Activated CD4-positive, alpha-beta T cell treated with anti-CD3 and anti-CD28 coated beads for 1 hour (primary cell): Measurements from ENCODE around the gene CARM1.
"Not testable (repeated sequence)": the region's sequence is repeated elsewhere in the genome, so short reads cannot be mapped to it uniquely, and the experiment has no call there.

ENCODE experiments used
- DNase-seq: peaks from one replicate; pipeline ENCODE4 v3.0.0-alpha.2; 2020

Gene CARM1

GRCh38 chr19:10876459-10877240 lies 5.3 kb downstream of the CARM1 start:
- no peak for DNase-seq

GRCh38 chr19:10877608-10878007 lies 6.3 kb downstream of the CARM1 start:
- DNase-seq: not testable (repeated sequence)

DNA sequence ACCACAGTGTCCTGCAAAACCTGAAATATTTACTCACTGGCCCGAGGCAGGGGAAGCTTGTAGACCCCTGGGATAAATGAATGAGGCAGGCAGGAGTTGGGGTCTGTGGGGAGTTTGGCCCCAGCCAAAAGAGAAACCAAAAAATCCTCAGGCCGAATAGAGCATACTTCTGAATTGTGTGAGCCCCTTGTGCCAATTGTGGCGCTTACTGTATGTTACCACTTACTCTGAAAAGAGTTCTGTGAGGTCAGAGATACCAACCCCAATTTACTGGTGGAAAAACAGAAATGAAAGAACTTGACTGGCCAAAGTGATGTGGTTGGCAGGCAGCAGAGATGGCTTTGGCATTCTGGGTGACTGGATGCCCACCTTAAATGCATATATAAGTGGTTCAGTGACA lies 6.9 kb downstream of the CARM1 start:
- DNase-seq: no peak

- DNase-seq: no peak
These were observed 10.2 kb downstream of the CARM1 start for GRCh38 chr19:10881403-10882107.

DNA sequence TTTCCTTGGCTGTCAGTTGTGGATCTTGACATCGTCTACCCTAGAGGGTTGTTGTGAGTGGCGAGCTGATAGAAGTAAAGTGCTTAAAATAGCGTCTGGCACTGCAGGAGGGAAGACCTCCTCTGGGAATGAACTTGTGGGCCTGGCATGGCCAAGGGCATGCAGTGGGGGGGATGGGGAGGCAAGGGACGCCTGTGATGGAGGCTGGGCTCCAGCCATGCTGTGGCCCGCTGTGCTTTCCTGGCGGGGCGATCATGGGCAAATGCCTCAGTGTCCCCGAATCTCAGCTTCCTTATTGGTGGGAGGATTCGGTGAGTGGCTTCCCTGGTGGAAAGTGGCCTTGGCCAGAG lies 10.7 kb downstream of the CARM1 start:
- DNase-seq: no peak

DNA sequence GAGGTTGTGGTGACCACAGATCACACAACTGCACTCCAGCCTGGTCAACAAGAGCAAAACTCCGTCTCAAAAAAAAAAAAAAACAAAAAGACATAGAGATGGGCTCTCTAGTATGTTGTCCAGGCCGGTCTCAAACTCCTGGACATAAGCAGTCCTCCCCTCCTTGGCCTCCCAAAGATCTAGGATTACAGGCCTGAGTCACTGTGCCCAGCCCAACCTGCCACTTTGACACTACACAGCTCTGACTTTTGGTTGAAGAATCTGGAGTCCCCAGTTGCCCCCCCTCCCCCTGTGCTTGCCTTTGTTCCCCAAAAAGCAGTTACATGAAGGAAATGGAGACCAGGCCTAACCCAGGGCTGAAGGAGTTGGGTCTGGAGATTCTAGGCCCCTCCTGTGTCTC lies 12.9 kb downstream of the CARM1 start:
- DNase-seq: no peak

- no peak for DNase-seq
These were observed 14.1 kb downstream of the CARM1 start for GRCh38 chr19:10885201-10886169.

- DNase-seq: no peak
These were observed 16.4 kb downstream of the CARM1 start for GRCh38 chr19:10887616-10888367.

GRCh38 chr19:10888421-10888866 lies 17.1 kb downstream of the CARM1 start:
- no peak for DNase-seq

- DNase-seq: no peak
These were observed 18.5 kb downstream of the CARM1 start for GRCh38 chr19:10889880-10890279.

- DNase-seq: no peak
These were observed 20.2 kb downstream of the CARM1 start for GRCh38 chr19:10891405-10892086.

- DNase-seq: no peak
These were observed 20.9 kb downstream of the CARM1 start for GRCh38 chr19:10892256-10892655.

GRCh38 chr19:10894911-10895213 lies 23.5 kb downstream of the CARM1 start:
- DNase-seq: no peak

DNA sequence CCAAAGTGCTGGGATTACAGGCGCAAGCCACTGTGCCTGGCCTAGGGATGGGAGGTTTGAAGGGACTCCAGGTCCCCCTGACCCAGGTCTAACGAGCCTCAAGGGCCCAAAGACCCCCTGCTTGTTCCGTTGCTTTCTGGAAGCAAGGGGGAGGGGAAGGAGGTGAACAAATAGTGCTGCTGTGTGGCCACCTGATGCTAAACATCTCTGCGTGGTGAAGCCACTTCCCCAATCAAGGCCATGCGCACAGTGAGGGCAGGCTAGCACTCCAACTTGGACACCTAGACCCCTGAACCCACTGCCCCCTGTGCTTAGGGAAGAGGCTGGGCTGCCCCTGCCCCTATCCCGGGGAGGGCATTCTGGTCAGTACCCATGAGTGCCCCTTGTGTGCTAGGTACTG lies 24.0 kb downstream of the CARM1 start:
- DNase-seq: no peak

DNA sequence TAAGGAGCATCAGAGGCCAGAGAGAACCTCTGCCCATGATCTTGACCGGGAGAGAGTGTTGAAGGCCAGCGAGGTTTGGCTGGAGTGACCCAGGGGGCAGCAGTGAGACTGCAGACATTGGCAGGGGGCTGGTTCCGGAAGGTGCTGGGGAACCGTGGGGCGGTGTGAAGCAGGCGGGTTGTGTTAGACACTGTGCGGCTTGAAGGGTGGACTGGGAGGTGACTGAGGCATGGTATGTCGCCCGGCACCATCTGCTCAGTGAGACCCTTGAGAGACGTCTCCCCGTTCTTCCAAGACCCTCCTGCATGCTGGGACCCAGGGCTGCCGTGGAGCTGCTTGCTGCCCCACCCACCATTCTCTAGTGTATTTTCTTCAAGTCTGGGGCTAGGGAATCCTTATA lies 24.6 kb downstream of the CARM1 start:
- DNase-seq: no peak

- DNase-seq: no peak
These were observed 25.6 kb downstream of the CARM1 start for GRCh38 chr19:10896851-10897526.

- no peak for DNase-seq
These were observed 27.3 kb downstream of the CARM1 start for GRCh38 chr19:10898633-10899032.

DNA sequence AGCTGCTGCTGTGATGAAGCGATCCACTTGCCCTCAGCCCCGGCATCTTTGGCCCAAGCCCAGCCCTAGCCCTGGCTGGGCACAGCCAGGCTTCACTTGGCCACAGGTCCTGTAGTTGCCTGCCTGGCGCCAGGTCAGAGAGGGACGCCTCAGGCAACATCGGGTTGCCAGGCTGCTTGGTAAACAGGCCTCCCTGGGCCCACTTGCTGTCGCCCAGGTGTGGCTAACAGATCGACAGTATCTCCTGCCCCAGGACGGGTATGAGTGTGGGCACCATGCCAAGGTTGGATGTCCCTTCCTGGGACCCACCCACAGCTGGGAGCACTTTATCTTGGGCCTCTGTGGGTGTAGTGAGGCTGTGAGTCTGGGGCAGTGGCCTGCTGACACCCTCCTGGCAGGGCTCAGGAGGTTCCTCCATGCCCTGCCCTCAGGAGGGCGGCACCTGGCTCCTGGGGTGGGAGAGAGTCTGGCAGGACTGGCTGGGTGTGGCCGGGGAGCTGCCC lies 27.8 kb downstream of the CARM1 start:
- DNase-seq: no peak

GRCh38 chr19:10907925-10908324 lies 36.6 kb downstream of the CARM1 start:
- DNase-seq: no peak

GRCh38 chr19:10908380-10908960 lies 37.1 kb downstream of the CARM1 start:
- DNase-seq: no peak
